GM10847 (cell line): ENCODE measurements around the gene CPSF6.
A peak's percentile ranks its signal among the peaks of the same experiment; 100 is the strongest.

Experiments used
- POLR2A ChIP-seq: IDR thresholded peaks from 2 replicates; pipeline ENCODE4 v1.6.1; 2011; ENCODE audit not compliant: insufficient read length; ENCODE audit errors: extremely low read depth

CPSF6 gene, protein sequence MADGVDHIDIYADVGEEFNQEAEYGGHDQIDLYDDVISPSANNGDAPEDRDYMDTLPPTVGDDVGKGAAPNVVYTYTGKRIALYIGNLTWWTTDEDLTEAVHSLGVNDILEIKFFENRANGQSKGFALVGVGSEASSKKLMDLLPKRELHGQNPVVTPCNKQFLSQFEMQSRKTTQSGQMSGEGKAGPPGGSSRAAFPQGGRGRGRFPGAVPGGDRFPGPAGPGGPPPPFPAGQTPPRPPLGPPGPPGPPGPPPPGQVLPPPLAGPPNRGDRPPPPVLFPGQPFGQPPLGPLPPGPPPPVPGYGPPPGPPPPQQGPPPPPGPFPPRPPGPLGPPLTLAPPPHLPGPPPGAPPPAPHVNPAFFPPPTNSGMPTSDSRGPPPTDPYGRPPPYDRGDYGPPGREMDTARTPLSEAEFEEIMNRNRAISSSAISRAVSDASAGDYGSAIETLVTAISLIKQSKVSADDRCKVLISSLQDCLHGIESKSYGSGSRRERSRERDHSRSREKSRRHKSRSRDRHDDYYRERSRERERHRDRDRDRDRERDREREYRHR

DNA sequence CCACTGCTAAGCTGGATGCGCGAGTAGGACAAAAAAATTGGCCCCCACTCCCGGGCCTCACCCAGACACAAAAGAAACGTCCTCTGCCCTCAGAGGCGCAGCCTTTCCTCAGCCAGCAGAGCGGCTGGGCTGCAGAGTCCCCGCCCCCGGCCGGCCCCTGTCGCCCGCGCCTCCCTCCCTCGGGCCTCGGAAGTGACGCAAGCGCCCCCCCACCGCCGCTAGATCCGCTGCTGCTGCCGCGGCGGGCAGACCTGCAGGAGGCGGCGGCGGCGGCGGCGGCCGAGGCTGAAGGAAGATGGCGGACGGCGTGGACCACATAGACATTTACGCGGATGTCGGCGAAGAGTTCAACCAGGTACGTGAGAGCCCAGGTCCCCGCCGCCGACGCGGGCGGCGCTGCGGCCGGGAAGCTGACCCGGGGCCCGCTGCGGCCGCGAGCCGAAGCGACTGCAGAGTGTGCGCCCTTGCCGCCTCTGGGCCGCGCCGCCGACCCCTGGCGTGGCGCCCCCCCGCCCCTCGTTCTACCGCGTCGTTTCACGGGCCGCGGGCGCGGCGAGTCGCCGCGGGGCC is at the start of gene CPSF6:
Gene CPSF6 (plus strand): TSS at position 218 of the 570 bp plus-strand sequence. CDS start 78 bp downstream, at position 296.
- peak; percentile 95 for TF ChIP-seq POLR2A

DNA sequence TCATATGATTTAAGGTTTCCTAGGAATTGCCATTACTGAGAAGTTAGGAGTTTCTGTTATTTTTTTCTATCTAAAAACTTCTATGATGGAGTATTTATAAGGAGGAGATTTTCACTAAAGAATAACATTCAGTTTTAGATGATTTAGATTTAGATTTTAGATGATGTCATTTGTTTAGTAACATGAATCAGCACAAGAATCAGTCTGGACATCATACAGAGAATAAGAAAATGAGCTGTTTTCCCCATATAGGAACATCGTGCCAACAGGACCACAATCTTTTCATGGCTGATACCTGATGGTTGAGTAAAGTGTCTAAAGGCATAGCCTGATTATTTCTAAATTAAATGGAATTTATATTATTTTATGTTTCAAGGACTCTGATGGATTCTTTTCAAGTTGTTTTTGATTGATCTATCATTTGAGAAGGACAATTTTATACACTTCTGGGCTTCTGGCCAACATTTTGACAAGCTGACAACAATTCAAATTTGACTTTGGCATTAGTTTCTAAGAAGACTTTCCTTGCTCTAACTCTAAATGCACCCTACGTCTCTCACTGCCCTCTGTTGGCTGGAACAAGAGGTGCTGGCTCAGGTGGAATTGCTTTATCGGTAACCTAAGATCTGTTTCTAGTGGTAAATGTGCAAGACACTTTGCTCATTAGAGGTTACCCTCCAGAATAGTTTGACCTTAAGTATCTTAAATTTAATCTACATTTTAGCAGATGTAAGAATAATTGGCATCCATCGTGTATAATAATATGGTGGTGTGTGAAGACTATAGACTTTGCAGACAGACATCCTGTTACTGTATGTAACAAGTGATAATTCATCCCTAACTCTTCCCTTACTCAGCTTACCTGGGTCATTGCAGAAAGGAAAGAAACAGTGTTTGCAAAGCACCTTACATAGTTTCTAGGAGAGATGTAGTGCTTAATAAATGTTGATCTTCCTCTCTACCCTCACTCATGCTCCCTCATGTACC is 42.8 kb upstream of the CPSF6 start:
- no peak for TF ChIP-seq POLR2A

DNA sequence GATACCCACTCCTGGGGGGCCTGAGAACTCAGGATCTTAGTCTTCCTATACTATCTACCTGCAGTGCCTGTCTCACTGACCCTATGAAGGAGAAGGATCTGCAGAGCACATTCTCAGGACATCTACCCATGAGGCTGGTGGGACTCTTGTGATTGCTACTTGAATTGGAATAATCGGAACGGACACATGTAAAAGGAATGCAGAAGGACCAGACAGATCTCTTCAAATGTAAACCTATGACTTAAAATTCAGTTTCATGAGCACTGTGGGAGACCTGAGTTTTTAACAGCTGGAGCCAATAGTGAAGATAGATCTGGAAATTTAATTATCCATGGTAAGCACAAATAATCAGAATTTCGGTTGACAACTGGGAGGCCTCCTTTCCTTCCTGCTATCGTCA is 35.2 kb upstream of the CPSF6 start:
- no peak for TF ChIP-seq POLR2A

DNA sequence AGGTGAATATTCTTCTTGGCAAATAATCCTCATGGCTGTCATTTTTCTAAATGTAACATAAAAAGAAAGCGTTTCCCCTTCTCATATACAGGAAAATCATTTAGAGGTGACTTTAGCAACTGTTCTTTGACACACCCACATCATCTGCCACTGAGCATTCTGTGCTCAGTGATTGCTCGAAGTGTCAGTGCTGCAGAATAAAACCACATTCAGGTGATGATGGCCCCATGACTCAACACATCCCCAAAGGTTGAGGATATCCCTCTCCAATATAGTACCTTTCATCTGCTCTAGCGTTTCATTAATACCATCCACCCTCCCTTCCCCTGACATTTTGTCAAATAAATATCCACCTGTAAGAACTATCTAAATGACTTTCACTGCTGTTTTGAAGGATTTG is 28.7 kb upstream of the CPSF6 start:
- no peak for TF ChIP-seq POLR2A

DNA sequence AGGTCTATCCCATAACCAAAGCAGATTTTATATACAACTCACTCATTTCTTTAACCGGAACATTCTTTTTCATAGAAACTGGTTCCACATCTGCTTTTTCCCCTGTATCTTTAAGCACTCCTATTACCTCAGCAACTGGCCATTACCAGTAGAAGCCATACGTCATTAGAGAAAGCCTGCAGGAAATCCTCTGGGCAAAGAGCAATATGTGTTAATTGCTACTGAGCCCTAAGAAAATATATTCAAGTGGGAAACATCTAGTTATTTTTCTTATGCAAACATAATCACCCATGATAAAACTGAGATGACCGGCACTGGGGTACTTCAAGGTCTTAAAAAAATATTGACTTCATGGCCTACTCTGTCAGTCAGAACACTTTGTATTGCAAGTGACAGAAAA is 28.2 kb upstream of the CPSF6 start:
- no peak for TF ChIP-seq POLR2A

DNA sequence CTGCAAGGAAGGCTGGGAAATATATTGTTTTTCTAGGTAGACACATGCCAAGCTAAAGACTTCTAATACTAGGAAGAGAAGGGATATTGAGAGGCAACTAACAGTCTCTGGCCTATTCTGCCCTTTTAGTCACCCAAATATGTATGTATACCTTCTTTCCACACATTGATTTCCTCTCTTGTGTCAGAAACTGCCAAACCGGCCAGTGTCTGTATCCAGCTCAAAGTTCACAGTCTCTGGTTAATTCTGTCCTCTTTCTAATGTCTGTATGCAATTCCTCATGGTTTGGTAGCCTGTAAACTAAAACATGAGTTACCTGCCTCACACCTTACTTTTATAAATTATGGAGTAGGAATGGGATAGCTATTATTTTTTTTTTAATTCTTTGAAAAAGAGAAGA is 25.2 kb upstream of the CPSF6 start:
- TF ChIP-seq POLR2A = no peak

DNA sequence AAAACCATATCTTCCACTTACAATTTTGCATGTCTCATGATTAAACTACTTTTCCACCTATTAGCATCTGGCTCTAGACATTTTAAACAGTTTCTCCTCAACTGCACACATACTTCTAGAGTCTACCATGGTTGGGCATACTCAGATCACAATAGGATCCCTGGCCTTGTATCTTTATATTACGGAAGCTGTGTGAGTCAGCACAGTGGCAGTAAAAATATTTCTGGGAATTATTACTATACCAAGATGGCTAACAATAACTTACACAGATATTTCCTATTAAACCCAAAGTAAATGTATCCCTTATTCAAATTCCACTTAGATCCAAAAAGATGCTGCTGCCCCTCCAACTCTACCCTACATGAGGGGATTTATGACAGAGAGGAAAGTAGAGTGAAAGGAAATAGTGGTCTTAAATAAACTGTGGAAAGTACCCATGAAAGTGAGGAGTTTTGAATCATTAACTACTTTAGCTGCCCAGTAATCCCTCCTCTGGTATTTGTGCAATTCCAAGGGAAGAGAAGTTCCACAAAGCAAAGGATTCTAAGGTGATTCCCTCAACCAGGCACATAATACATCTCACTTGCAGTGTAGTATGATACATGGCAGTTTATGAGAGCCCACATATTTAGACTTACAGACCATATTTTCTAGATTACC is 14.0 kb upstream of the CPSF6 start:
- TF ChIP-seq POLR2A = no peak

DNA sequence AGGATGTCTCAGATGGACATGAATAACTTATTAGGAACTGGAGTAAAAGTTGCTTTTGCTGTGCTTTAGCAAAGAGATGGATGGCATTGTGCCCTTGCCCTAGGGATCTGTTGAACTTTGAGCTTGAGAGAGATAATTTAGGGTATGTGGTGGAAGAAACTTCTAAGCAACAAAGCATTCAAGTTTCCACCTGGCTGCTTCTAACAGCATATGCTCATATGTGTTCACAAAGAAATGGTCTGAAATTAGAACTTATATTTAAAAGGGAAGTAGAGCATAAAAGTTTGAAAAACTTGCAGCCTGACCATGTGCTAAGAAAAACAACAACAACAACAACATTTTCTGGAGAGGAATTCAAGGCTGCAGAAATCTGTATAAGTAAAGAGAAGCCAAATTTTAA is 7.9 kb upstream of the CPSF6 start:
- TF ChIP-seq POLR2A = no peak

DNA sequence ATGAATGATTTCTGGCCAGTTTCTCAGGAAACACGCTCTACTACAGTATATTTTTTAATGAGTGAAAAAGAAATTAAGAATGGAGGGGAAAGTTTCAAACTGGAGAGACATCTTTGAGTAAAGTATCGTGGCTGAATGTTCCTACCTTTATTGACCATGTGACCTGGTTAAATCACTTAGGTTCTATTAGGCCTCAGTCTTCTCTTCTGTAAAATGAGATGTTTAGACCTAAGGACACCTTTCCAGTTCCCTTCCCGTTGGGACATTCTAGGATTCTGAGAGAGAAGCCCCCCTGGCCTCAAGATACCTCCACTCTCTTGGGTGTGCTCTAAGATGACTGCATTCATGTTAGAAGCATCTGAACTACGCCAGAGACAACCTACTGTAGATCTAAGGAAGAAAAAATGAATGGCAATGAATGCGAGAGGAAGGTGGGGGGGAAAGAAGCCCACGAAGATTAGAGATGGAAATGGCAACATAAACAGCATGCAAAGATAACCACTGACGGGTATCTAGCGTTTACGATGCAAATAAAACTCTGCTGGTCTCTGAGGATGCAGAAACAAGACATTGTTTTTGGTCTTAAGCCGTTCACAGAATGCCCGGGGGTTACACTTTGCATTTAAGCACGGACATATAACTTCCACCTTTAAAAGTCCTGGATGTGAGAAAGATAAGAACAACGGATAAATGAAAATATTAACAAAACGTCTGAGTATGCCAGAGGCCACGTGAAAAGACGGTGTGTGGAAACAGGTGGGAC is 599 bp upstream of the CPSF6 start:
- TF ChIP-seq POLR2A = no peak

DNA sequence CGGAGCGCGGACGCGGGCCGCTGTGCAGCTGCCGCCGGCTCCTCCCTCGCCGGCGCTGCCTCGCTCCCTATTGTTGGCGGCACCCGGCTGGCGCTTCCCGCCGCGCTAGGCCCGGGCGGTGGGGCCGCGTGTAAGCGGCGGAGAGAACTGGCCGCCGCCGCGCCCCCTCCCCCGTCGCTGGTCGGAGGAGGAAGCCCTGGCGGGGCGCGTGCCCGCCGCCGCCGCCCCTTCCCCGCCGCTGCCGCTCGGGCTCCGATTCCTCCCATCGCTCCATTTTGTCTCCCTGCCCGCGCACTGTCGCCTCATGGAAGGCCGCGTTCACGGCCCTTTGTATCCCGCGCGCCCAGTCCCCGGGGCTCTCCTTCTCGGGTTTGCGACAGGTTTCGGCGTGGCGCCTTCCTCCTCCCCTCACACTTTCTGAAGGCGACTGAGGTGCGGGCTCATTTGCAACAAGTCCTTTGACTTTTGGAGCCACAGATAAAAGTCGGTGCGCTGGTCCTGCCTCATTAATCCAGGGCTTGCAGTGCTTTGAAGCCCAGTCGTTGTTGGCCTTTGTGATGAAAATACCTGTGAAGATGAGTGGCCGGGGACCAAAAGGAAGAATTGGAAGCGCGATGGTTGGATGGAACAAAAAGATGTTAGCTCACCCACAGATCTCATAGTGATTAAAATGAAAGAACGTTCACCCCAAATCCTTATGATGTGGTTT is 707 bp downstream of the CPSF6 start:
- no peak for TF ChIP-seq POLR2A

DNA sequence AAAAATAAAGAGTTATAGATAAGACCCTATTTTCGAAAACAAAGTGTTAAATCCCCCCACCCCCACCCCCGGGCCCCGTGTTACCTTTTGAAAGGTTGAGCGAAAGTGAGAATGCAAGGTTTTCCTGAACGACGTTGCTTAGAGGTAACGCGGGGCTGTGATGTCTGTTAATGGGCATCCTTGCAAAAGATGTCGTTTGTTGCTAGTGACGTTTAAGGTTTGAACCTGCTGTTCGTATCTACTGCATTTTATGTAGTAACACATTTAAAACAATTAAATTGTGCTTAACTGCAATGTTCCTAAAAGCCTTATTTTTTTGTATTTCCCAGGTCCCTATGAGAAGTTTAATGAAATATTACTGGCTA is 1.2 kb downstream of the CPSF6 start:
- TF ChIP-seq POLR2A = no peak

DNA sequence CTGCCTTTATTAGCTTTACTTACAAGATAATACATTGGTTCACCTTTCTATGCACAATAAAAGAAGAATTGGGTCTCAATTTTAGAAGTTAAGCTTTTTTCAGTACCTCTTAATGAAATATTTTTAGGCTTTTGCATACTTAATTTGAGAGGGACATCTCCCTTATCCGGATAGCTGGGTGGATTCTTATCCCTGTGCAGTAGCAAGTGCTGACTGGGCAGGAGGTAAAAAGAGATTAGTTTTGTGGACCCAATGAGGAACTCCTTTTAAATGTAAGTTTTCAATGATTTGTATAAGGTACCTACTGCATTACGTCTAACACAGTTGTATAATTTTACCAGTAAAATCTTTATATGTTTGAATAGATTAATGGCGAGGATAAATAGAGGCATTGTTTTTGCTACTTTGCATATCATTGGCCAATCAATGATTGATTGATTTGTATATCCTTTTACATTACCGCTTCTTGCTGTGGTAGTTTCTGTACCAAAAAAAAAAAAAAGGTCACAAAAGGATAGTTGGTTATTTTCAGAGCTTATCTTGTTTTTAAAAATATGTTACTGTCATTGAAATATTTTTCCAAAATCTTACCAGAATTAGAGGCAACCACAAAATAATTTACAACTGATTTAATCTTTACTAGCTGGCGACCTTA is 2.2 kb downstream of the CPSF6 start:
- no peak for TF ChIP-seq POLR2A
